Adrenal gland (tissue), 12 donors: Measurements from ENCODE around the gene TMEM51. TPM values are rescaled to one million over a fixed set of nuclear protein-coding genes. Genes with fewer than 3 reads are reported as not detected.

Experiments used
- DNase-seq, 7 donors: peaks; one replicate each; pipeline ENCODE4 v3.0.0-alpha.2; 2019 to 2020
- H3K27ac ChIP-seq, 5 donors: fragments of 200-600 bp; sonication (generic) in 4 of 5; 1 replicate in 3 of 5; 2 replicates in 2 of 5; pipeline versions ENCODE4 v1.5.1 to v1.8.0; 2016 to 2020; ENCODE audit warnings: mild to moderate bottlenecking in 1 of 5
- H3K27me3 ChIP-seq: fragments of 200-600 bp; 2 replicates; pipeline ENCODE4 v1.8.0; 2021
- H3K36me3 ChIP-seq, 2 donors: fragments of 200-600 bp; replicated peaks in 1 of 2; 1 replicate in 1 of 2; 2 replicates in 1 of 2; pipeline versions ENCODE4 v1.5.1 to v1.8.0; 2018 to 2022
- H3K4me1 ChIP-seq, 2 donors: fragments of 200-600 bp; replicated peaks in 1 of 2; 1 replicate in 1 of 2; 2 replicates in 1 of 2; pipeline versions ENCODE4 v1.5.1 to v1.8.0; 2018 to 2021
- H3K4me3 ChIP-seq, 4 donors: fragments of 200-600 bp; sonication (generic) in 3 of 4; one replicate each; pipeline ENCODE4 v1.5.1; 2016 to 2018
- H3K9me3 ChIP-seq, 3 donors: fragments of 200-600 bp; sonication (generic) in 1 of 3; replicated peaks in 1 of 3; 1 replicate in 2 of 3; 2 replicates in 1 of 3; pipeline versions ENCODE4 v1.5.1 to v1.8.0; 2016 to 2021
- POLR2A ChIP-seq, 2 donors: fragments of 450-650 bp; IDR thresholded peaks; one replicate each; pipeline ENCODE4 v1.6.1; 2017; ENCODE audit warnings: antibody characterized with exemption in 2 of 2, mild to moderate bottlenecking in 2 of 2, moderate library complexity in 1 of 2
- WGBS, 4 donors: extraction: QIAGEN DNeasy Blood & Tissue Kit in 2 of 4; methylation state at CpG; one replicate each; pipeline versions ENCODE4 v1.1.5 to v1.1.7; 2013 to 2017; 5-methylcytosine and 5-hydroxymethylcytosine counted together
- intact Hi-C, 2 donors: fragments of 100-400 bp; cut with DNase I; formaldehyde crosslinking; loops; one replicate each; pipeline versions ENCODE4 v1.14.1 to v1.15.0; 2022 to 2023
- polyA plus RNA-seq, 3 donors: library from polyadenylated mRNA; stranded (reverse); fragments of 200-250 nt in 2 of 3; fragments of 350-450 nt in 1 of 3; fragmentation: Illumina TruSeq in 1 of 3; extraction: RNeasy Lipid Tissue Mini Kit (QIAGEN cat#74804) in 1 of 3; gene quantifications; one replicate each; pipeline ENCODE4 v1.2.3, GENCODE V29; 2013 to 2014
- total RNA-seq, 9 donors: library from RNA; depleted of rRNA in 4 of 9; stranded (reverse); fragments of >200 nt in 4 of 9; fragments of 120-200 nt in 1 of 9; fragmentation: NEBNext Ultra II Directional in 1 of 9; extraction: Animal tissue kit (Norgen Biotek cat#: 25700) in 1 of 9; gene quantifications; one replicate each; pipeline versions ENCODE4 v1.1.0 to v1.2.4, GENCODE V29; 2013 to 2023
- TF ChIP-seq, protein P1 (sequence below), 6 experiments: fragments of 450-650 bp in 4 of 6; fragments of 200-600 bp in 2 of 6; sonication (generic) in 1 of 6; IDR thresholded peaks; 1 replicate in 5 of 6; 2 replicates in 1 of 6; pipeline versions ENCODE4 v1.5.1 to v1.8.0; 2016 to 2021; ENCODE audit warnings: antibody characterized with exemption in 6 of 6, mild to moderate bottlenecking in 2 of 6, moderate library complexity in 1 of 6
- donor health status: healthy with polysubstance abuse.
- donor health status: Bipolar disorder and iron deficiency.
- donor health status: DM: yes; HTN: yes; CAD: no.
- donor health status: DM: no; HTN: no; CAD: no.
- donor health status: DM: no; HTN: no; CAD: no.
- donor health status: DM: yes; HTN: yes; CAD: no.

Gene TMEM51
- total and polyA plus RNA-seq, 12 donors: 4.0 to 46.5 (median 31.0) TPM

DNA sequence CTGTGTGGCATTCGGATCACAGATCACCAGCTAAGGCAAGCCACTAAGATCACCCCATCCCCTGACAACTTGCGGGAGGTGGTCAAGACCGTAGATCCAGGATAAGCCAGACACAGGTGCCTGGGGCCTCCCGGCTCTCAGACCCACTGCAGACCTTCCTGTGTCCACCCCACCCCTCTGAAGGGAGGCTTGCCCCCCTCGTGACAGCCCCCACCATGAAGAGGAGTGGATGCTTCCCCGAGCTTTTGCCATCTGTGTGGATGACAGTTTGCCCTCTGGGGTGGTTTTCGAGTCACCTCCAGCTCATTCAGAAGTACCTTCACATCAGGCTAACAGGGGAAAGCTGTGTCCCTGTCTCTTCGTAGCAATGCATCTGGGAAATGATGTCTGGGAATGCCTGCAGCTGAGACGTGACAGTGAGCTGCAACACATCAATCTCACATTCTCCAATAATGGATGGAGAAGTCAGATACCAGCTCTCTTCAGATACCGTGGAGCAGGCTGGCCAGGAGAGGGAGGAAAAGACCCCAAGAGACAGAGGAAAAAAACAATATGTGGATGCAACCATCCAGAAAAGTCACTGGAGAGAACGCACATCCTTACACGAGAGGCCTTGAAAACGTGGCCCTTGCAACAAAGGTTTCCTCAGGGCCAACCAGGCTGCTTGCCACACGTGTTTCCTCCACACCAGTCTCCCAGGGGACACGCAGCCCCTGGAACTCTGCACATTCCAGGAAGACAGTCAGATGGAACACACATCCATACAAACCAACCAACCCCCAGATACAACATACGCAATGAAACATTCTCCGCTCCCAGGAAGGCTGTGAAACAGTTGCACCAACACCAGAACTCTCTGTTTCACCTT, 73.1 kb downstream of the TMEM51 start:
- TF ChIP-seq, protein P1, sequence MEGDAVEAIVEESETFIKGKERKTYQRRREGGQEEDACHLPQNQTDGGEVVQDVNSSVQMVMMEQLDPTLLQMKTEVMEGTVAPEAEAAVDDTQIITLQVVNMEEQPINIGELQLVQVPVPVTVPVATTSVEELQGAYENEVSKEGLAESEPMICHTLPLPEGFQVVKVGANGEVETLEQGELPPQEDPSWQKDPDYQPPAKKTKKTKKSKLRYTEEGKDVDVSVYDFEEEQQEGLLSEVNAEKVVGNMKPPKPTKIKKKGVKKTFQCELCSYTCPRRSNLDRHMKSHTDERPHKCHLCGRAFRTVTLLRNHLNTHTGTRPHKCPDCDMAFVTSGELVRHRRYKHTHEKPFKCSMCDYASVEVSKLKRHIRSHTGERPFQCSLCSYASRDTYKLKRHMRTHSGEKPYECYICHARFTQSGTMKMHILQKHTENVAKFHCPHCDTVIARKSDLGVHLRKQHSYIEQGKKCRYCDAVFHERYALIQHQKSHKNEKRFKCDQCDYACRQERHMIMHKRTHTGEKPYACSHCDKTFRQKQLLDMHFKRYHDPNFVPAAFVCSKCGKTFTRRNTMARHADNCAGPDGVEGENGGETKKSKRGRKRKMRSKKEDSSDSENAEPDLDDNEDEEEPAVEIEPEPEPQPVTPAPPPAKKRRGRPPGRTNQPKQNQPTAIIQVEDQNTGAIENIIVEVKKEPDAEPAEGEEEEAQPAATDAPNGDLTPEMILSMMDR (IDR thresholded peaks at IDR 0.05): no peak
- no peak for TF ChIP-seq POLR2A (IDR thresholded peaks at IDR 0.05)
- no peaks in the 10 kb centered on the region for H3K36me3 ChIP-seq
- WGBS, 4 donors: 68 to 85% (median 76%) methylated on average over 9 to 17 of the region's 17 CpGs
- H3K4me3 ChIP-seq: no peak overlapping the region
- no peaks in the 10 kb centered on the region for H3K27me3 ChIP-seq
- no peaks in the 10 kb centered on the region for H3K4me1 ChIP-seq
- peak in 1 of 7 donors; percentile 44 for DNase-seq
- no peaks in the 10 kb centered on the region for H3K9me3 ChIP-seq
- intact Hi-C loops: no loop called here
- no peak overlapping the region for H3K27ac ChIP-seq

DNA sequence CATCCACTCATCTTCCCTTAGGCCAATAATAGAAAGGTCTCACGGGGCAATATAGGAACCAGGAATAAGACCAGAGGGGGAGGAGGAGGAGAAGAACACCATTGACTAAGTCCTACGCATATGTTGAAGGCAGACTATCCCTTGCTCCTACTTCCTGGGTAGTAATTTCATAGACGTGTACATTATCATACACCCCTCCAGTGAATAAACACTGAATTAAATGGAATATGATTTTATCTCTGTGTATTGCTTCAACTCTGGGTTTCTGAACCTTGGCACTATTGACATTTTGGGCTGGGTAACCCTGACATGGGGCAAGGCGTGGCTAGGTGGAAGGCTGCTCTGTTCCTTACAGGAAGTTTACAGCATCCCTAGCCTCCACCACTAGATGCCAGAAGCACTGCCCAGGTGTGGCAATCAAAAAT, 76.2 kb downstream of the TMEM51 start:
- intact Hi-C loops: no loop called here

DNA sequence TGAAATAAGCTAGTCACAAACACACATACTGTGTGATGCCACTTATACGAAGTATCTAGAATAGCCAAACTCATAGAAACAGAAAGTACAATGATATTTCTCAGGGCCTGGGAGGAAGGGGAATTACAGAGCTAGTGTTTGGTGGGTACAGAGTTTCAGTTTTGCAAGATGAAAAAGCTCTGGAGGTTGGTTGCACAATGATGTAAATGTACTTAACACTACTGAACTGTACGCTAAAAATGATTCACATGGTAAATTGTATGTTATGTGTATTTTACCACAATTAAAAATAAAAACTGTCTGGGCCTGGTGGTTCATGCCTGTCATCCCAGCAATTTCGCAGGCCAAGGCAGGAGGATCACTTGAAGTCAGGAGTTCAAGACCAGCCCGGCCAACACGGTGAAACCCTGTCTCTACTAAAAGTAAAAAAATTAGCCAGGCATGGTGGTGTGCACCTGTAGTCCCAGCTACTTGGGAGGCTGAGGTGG, 78.2 kb downstream of the TMEM51 start:
- 70 to 84% (median 76%) methylated on average over 5 of the region's 5 CpGs for WGBS, 4 donors
- no peaks in the 10 kb centered on the region for H3K27me3 ChIP-seq
- DNase-seq: no peak
- no peak overlapping the region for H3K27ac ChIP-seq
- TF ChIP-seq, protein P1 (IDR thresholded peaks at IDR 0.05): no peak
- TF ChIP-seq POLR2A (IDR thresholded peaks at IDR 0.05): no peak
- no peaks in the 10 kb centered on the region for H3K36me3 ChIP-seq
- H3K4me3 ChIP-seq: no peak overlapping the region
- no peaks in the 10 kb centered on the region for H3K4me1 ChIP-seq
- intact Hi-C loops: no loop called here
- H3K9me3 ChIP-seq: no peaks in the 10 kb centered on the region

More for the DNA sequence above, 76.2 kb downstream of the TMEM51 start:
- H3K27me3 ChIP-seq: no peaks in the 10 kb centered on the region
- DNase-seq: no peak
- TF ChIP-seq, protein P1 (IDR thresholded peaks at IDR 0.05): no peak
- TF ChIP-seq POLR2A (IDR thresholded peaks at IDR 0.05): no peak
- no peaks in the 10 kb centered on the region for H3K9me3 ChIP-seq
- no peak overlapping the region for H3K27ac ChIP-seq
- no peaks in the 10 kb centered on the region for H3K4me1 ChIP-seq
- no peak overlapping the region for H3K4me3 ChIP-seq
- 69 to 80% (median 75%) methylated on average over 4 of the region's 4 CpGs for WGBS, 4 donors
- H3K36me3 ChIP-seq: no peaks in the 10 kb centered on the region

DNA sequence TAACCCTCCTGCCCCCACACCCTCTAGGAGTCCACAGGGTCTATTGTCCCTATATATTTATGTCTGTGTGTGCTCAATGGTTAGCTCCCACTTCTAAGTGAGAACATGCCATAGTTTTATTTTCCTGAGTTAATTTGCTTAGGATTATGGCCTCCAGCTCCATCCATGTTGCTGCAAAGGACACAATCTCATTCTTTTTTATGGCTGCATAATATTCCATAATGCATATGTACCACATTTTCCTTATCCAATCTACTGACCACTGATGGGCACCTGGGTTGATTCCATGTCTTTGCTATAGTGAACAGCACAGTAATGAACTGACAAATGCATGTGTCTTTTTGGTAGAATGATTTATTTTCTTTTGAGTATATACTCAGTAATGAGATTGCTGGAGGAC, 80.1 kb downstream of the TMEM51 start:
- TF ChIP-seq, protein P1 (IDR thresholded peaks at IDR 0.05): no peak
- TF ChIP-seq POLR2A (IDR thresholded peaks at IDR 0.05): no peak
- no peaks in the 10 kb centered on the region for H3K4me1 ChIP-seq
- no peaks in the 10 kb centered on the region for H3K9me3 ChIP-seq
- no peaks in the 10 kb centered on the region for H3K36me3 ChIP-seq
- H3K4me3 ChIP-seq: no peak overlapping the region
- intact Hi-C loops: no loop called here
- no peak overlapping the region for H3K27ac ChIP-seq
- H3K27me3 ChIP-seq: no peaks in the 10 kb centered on the region
- no peak for DNase-seq
